AG04450 (cell line): ENCODE measurements around the gene PDE4D. TPM values are rescaled to one million over a fixed set of nuclear protein-coding genes. Genes with fewer than 3 reads are reported as not detected.

Experiments
- CTCF ChIA-PET: fragments of 300-600, 350-600 bp; formaldehyde crosslinking; extraction: SDS; loops from one replicate; lab custom pipeline; 2022; ENCODE audit warnings: antibody characterized with exemption, inconsistent platforms; lab: Charles Lee
- POLR2A ChIA-PET: fragments of 350-600 bp; formaldehyde crosslinking; extraction: SDS; loops from one replicate; lab custom pipeline; 2021; ENCODE audit warnings: antibody characterized with exemption, inconsistent platforms; lab: Yijun Ruan, JAX
- DNase-seq: peaks from one replicate; pipeline ENCODE4 v3.0.0-alpha.2; 2011; ENCODE audit warnings: low read depth, low spot score
- H3K27ac ChIP-seq: one replicate; pipeline ENCODE4 v1.5.1; 2012; ENCODE audit warnings: low read depth, low read length, control low read depth
- H3K27me3 ChIP-seq: one replicate; pipeline ENCODE4 v1.6.0; 2012; ENCODE audit warnings: low read length; ENCODE audit not compliant: control insufficient read depth, insufficient read depth
- H3K4me3 ChIP-seq: 2 replicates; pipeline ENCODE4 v1.5.1; 2011; ENCODE audit warnings: mild to moderate bottlenecking, low read depth, low read length, control low read depth
- H3K9me3 ChIP-seq: 2 replicates; pipeline ENCODE4 v1.5.1; 2012; ENCODE audit warnings: low read length; ENCODE audit not compliant: control insufficient read depth, insufficient read depth
- CTCF ChIP-seq: IDR thresholded peaks from 2 replicates; pipeline ENCODE4 v1.5.1; 2011; ENCODE audit warnings: low read depth, low read length, control low read depth, inconsistent platforms
- polyA plus RNA-seq: library from polyadenylated mRNA; depleted of rRNA; stranded (reverse); fragments of >200 nt; gene quantifications from 2 replicates; pipeline ENCODE4 v1.2.3, GENCODE V29; 2011

Gene PDE4D
- polyA plus RNA-seq, 1 experiment: 12.0 TPM

GRCh38 chr5:59709346-59709821 is 184.1 kb downstream of the PDE4D start:
- ChIA-PET CTCF (interaction anchor here (1.3 to 2.2 kb wide), 4 partner anchors 14 to 823 kb away, joined by 3 to 11 read pairs (median 7); no protein-coding TSS in a partner anchor), POLR2A (no interaction called here)
- Histone ChIP-seq H3K9me3 (peaks cover 3% of the 10 kb centered on the region; the same call in 1 of the 2 replicates), H3K27me3 (no peaks in the 10 kb centered on the region), H3K27ac (no peak overlapping the region), H3K4me3 (no peak overlapping the region)
- no peak for TF ChIP-seq CTCF
- no peak for DNase-seq

GRCh38 chr5:59704936-59705335 is 188.6 kb downstream of the PDE4D start:
- Histone ChIP-seq H3K27ac (no peak overlapping the region), H3K27me3 (no peaks in the 10 kb centered on the region), H3K4me3 (no peak overlapping the region), H3K9me3 (no peaks in the 10 kb centered on the region)
- DNase-seq: no peak
- no peak for TF ChIP-seq CTCF
- ChIA-PET POLR2A (no interaction called here), CTCF (no interaction called here)

DNA sequence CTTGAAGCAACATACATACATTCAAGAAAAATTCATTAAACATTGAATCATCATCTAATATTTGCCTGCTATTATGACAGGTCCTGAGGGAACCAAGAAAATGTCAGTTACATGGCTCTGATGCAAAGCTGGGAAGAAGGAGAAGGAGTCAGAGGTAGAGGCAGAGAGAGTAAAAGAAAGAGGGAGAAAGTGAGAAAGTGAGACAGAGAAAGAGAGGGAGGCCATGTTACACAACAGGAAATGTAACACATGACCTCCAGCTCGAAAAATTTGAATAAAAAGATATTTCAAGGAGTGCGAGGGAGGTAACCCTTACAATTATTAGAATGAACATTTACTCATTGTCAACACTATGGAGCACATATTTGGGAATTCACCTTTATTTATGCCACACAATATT is 189.7 kb downstream of the PDE4D start:
- no peak for DNase-seq
- Histone ChIP-seq H3K9me3 (no peaks in the 10 kb centered on the region), H3K4me3 (no peak overlapping the region), H3K27ac (no peak overlapping the region), H3K27me3 (no peaks in the 10 kb centered on the region)
- ChIA-PET CTCF (no interaction called here), POLR2A (no interaction called here)
- TF ChIP-seq CTCF: no peak

GRCh38 chr5:59698207-59699178 is 195.0 kb downstream of the PDE4D start:
- ChIA-PET POLR2A (no interaction called here), CTCF (interaction anchor here (1.8 kb wide), 1 partner anchor 25 kb away, joined by 14 read pairs; no protein-coding TSS in a partner anchor)
- DNase-seq: no peak

More at GRCh38 chr5:59698207-59699178, 195.0 kb downstream of the PDE4D start:
- TF ChIP-seq CTCF: no peak
- Histone ChIP-seq H3K9me3 (no peaks in the 10 kb centered on the region), H3K4me3 (no peak overlapping the region), H3K27ac (no peak overlapping the region), H3K27me3 (no peaks in the 10 kb centered on the region)
